Nasal cavity respiratory epithelium epithelial cell of viscerocranial mucosa (primary cell): ENCODE measurements around the gene IL33. TPM values are rescaled to one million over a fixed set of nuclear protein-coding genes. Genes with fewer than 3 reads are reported as not detected.

Source experiments
- total RNA-seq: library from RNA; depleted of rRNA; stranded (reverse); fragments of >200 nt; gene quantifications from 2 replicates; pipeline ENCODE4 v1.2.3, GENCODE V29; 2014

IL33 gene
- total RNA-seq, result 2.1 and 16.6 TPM in 2 replicates

GRCh38 chr9:6215562-6215961 is at the start of gene IL33:
TSS of gene IL33 (plus strand) at chr9:6215807. CDS start at chr9:6241695, 25,888 bp downstream.

Other genes with a start within 250 kb of the IL33 start
- 20.2 and 33.4 TPM in 2 replicates for gene RANBP6, start 200.2 kb upstream of the IL33 start, total RNA-seq
- gene TPD52L3, start 112.6 kb downstream of the IL33 start, total RNA-seq, result not detected in 2 replicates
- 53.7 and 67.3 TPM in 2 replicates for gene UHRF2, start 197.4 kb downstream of the IL33 start, total RNA-seq